ENCODE results near the gene NANOS3.

DNA sequence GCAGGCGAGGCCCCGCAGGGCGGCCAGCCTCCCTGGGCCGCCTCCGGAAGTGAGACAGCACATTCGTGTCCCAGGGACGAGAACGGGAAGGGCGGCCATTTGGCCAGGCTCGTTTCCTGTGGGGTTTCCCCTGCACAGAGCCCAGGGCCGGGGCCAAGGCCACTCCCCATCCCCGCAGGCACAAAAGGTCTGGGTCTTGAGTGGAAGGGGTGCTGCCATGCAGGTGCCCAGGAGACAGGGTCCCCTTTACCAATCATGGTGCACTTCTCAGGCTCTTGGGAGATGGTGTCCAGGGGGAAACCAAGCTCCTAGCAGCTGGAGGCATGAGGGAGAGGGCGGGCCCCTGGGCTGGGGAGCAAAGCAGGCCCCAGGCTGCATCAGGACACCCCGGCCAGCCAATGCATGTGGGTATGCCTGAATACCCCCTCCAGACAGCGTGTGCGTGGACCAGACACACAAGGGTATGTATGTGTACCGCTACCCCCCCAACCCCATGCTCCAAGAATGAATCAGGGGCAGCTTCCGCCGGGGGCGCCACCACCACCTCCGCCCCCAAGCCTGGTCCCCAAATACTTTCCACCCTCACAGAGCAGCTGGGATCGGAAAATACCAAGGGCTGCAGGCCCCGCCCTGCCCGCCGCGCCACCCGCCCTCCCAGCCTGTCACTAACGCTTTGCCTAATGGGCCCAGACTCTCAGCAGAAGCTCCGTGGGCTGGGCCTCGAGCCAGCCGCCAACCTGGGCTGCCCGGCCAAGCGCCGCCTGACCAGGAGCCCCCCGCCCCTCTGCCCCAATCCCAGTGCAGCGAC is 37.6 kb upstream of the NANOS3 start:
- TF ChIP-seq EZH2phosphoT487 (IDR thresholded peaks at IDR 0.05; ENCODE audit: insufficient read depth, low read depth) (no peak), EZH2 (IDR thresholded peaks at IDR 0.05; ENCODE audit: insufficient read depth, poor library complexity, severe bottlenecking) (no peak)
